ENCODE data around the gene HSPA6. TPM values are rescaled to one million over a fixed set of nuclear protein-coding genes. Genes with fewer than 3 reads are reported as not detected.
"Not testable (repeated sequence)": the region's sequence is repeated elsewhere in the genome, so short reads cannot be mapped to it uniquely, and the experiment has no call there.

Gene HSPA6
- total and polyA plus RNA-seq, 10 donors = 3.6 to 52.2 (median 18.4) TPM

DNA sequence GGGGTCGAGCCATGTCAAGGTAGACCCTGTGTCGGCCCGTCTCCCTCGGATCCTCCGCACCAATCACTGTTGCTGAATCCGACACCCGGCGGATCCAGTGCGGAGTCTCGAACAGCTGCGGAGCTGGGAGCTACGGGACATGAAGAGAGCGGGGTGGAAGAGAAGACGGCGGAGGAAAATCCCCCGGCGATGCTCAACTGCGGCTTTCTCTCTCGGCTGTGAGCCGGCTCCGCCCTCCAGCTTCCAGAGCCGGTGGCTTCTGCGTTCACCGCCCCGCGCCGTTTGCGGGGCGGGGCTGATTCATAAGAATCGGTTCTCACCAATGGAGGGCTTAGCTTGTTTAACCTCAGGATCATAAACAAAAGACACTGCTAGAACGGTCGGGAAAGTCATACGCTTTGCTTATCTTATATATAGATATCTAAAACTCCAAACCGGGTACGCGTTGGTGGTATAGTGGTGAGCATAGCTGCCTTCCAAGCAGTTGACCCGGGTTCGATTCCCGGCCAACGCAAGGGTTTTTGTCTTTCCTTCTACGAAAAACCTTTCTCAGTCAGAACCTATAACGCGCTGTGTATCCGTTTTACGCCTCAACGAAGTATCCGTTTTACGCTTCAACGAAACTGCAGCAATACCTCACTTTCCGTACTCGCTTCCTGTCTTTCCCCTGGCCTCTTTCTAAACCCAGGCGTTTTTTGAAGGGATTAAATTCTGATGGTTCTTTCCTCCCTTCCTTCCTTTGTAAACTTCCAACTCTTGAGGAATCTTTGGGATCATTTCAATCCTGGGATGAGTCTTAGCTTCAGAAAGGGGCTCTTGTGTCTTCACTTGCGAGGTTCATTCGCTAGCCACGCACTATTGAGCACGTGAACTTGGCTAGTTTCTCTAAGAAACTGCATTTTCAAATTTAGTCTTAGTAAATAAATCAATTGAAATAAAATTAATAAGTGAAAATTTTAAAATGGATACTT is 6.6 kb downstream of the HSPA6 start:
- DNase-seq = peak; percentile 94
- H3K27me3 ChIP-seq (replicated peaks in 1 of 7); H3K36me3 ChIP-seq; H3K9me3 ChIP-seq; intact Hi-C loops (cut with DNase I; ENCODE audit: low total_unique reads): not testable (repeated sequence)
- TF ChIP-seq POLR2AphosphoS5 (IDR thresholded peaks at IDR 0.05) = peak; percentile 64 to 80 (median 77)
- Histone ChIP-seq H3K4me1 (peaks cover 0 to 45% (median 13%) of the 10 kb centered on the region in 6 donors), H3K4me3 (peak overlapping the region; percentile 49 to 77 (median 58)), H3K27ac (peak overlapping the region; percentile 83 to 94 (median 92))
- 1 to 2% (median 1%) methylated on average over 32 to 54 of the region's 56 CpGs for WGBS, 5 donors

DNA sequence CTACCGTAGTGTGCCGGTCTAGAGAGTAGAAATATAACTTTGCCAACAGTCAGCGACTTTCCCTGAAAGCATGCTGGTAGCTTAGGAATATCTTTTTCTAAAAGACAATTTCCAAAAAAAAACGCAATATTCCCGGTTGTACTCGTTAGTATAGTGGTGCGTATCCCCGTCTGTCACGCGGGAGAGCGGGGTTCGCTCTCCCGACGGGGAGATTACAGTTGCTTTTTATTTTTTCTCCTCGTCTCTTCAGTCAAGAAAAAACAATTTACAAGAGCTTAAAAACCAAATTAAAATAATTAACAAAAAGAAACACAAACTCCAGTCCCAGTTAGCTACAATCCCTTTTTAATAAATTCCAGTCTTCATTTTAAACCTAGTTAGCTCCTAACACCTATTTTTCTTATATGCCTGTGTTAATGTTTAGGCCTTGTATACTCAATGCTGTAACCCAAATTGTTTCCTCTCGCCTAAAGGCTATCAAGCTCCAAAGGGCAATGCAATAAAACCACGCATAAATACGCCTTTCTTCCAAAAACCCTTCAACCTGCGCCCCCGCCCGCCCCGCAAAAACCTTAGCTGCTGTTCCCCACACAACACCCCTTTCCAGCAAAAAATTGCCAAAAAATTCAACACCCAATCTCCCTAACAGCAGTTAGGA is 7.8 kb downstream of the HSPA6 start:
- no peaks in the 10 kb centered on the region for H3K27me3 ChIP-seq (replicated peaks in 1 of 7)
- TF ChIP-seq, protein P1, sequence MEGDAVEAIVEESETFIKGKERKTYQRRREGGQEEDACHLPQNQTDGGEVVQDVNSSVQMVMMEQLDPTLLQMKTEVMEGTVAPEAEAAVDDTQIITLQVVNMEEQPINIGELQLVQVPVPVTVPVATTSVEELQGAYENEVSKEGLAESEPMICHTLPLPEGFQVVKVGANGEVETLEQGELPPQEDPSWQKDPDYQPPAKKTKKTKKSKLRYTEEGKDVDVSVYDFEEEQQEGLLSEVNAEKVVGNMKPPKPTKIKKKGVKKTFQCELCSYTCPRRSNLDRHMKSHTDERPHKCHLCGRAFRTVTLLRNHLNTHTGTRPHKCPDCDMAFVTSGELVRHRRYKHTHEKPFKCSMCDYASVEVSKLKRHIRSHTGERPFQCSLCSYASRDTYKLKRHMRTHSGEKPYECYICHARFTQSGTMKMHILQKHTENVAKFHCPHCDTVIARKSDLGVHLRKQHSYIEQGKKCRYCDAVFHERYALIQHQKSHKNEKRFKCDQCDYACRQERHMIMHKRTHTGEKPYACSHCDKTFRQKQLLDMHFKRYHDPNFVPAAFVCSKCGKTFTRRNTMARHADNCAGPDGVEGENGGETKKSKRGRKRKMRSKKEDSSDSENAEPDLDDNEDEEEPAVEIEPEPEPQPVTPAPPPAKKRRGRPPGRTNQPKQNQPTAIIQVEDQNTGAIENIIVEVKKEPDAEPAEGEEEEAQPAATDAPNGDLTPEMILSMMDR (IDR thresholded peaks at IDR 0.05 in 8 of 11, conservative IDR thresholded peaks at IDR 0.05 in 3 of 11) = no peak
- TF ChIP-seq POLR2A (IDR thresholded peaks at IDR 0.05) (no peak), POLR2AphosphoS5 (IDR thresholded peaks at IDR 0.05) (no peak)
- peaks cover 0 to 35% (median 13%) of the 10 kb centered on the region in 6 donors for H3K4me1 ChIP-seq
- no peak for DNase-seq
- intact Hi-C loops (cut with DNase I; ENCODE audit: low total_unique reads) = no loop called here
- WGBS, 5 donors = 84 to 92% (median 88%) methylated on average over 22 of the region's 22 CpGs
- H3K27ac ChIP-seq = peak overlapping the region in 6 of 8 donors; percentile 43 to 94 (median 92)
- H3K36me3 ChIP-seq = no peaks in the 10 kb centered on the region
- no peaks in the 10 kb centered on the region for H3K9me3 ChIP-seq
- no peak overlapping the region for H3K4me3 ChIP-seq

DNA sequence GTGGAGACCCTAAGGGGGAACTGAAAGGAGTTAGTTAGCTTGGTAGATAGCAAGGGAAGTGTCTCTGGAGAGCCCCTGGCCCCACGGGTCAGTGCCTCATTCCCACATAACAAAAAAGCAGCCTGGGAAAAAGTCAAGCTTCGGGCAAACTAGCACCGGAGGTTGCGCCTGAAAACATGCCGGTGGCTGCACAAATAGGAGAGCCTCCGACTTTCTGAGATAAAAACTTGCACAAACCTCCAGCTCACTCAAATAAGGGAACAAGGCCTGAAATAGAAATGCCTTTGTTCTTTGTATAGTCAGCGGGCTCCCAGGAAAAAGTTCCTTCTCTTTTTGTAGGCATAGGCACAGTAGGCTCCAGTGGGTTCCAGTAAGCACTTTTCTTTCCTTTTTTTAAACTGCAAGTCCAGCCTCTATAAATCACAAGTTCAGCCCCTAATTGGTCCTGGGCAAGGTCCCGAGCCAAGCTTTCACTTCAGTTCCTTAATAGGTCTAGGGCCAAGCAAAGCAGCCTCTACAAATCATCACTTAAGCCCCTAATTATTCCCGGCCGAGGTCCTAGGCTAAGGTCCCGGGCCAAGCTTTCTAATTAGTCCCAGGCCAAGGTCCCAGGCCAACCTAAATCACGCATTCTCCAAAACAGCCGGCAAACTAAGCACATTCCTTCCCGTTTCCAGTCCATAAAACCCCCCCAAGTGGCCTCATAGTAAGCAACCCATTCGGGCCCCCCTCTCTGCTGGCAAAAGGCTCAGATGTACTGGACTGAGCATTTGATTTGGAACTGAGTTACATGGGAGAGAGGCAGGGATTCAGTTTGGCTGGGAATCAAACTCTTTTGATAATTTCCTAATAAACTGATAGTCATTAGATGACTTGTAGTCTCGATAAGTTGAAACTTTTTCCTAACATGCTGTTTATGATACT is 8.6 kb downstream of the HSPA6 start:
- H3K27me3 ChIP-seq (replicated peaks in 1 of 7); H3K36me3 ChIP-seq; H3K9me3 ChIP-seq; DNase-seq; intact Hi-C loops (cut with DNase I; ENCODE audit: low total_unique reads); H3K4me3 ChIP-seq: not testable (repeated sequence)
- WGBS, 5 donors = 65 to 73% (median 67%) methylated on average over 14 to 16 of the region's 16 CpGs
- peaks cover 0 to 35% (median 13%) of the 10 kb centered on the region in 6 donors for H3K4me1 ChIP-seq
- H3K27ac ChIP-seq = peak overlapping the region in 6 of 8 donors; percentile 43 to 94 (median 92)

DNA sequence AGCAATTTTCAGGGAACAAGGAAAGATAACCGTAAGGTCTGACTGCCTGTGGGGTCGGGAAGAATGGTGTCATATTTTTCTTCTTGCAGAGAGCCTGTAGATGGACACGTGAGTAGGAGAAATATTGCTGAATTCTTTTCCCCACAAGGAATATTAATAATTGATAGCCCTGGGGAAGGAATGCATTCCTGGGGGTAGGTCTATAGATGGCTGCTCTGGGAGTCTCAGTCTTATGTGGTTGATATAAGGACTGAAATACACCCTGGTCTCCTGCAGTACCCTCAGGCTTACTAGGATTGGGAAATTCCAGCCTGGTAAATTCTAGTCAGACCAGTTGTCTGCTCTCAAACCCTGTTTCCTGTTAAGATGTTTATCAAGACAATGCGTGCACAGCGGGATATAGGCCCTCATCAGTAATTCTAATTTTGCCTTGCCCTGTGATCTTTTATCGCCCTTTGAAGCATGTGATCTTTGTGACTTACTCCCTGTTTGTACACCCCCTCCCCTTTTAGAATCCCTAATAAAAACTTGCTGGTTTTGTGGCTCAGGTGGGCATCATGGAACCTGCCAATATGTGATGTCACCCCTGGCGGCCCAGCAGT is 12.8 kb downstream of the HSPA6 start:
- DNase-seq; H3K27me3 ChIP-seq (replicated peaks in 1 of 7); H3K27ac ChIP-seq; intact Hi-C loops (cut with DNase I; ENCODE audit: low total_unique reads); H3K36me3 ChIP-seq; H3K9me3 ChIP-seq; H3K4me3 ChIP-seq: not testable (repeated sequence)
- H3K4me1 ChIP-seq = peaks cover 0 to 38% (median 30%) of the 10 kb centered on the region in 6 donors
- 72 to 82% (median 80%) methylated on average over 7 of the region's 7 CpGs for WGBS, 5 donors

DNA sequence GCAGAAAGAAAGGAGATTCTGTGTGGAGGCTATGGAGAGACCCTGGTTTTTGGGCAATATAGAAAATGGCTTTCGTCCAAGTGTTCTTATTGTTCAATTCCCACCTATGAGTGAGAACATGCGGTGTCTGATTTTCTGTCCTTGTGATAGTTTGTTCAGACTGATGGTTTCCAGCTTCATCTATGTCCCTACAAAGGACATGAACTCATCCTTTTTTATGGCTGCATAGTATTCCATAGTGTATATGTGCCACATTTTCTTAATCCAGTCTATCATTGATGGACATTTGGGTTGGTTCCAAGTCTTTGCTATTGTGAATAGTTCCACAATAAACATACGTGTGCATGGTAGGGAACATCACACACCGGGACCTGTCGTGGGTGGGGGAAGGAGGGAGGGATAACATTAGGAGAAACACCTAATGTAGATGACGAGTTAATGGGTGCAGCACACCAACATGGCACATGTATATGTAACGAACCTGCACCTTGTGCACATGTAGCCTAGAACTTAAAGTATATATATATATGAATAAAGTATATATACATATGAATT is 14.7 kb downstream of the HSPA6 start:
- intact Hi-C loops (cut with DNase I; ENCODE audit: low total_unique reads); H3K9me3 ChIP-seq; H3K36me3 ChIP-seq; DNase-seq; H3K27me3 ChIP-seq (replicated peaks in 1 of 7): not testable (repeated sequence)
- Histone ChIP-seq H3K27ac (peak overlapping the region in 5 of 8 donors; percentile 74 to 90 (median 82)), H3K4me3 (peak overlapping the region in 3 of 8 donors; percentile 41 to 73 (median 43)), H3K4me1 (peaks cover 0 to 46% (median 38%) of the 10 kb centered on the region in 6 donors)
- WGBS, 5 donors = 87 to 93% (median 91%) methylated on average over 7 of the region's 7 CpGs

Measured in spleen (tissue), 11 donors.